Neural crest cell (in vitro differentiated cells): ENCODE data around the gene CCND1. TPM values are rescaled to one million over a fixed set of nuclear protein-coding genes. Genes with fewer than 3 reads are reported as not detected.
"Not testable (repeated sequence)": the region's sequence is repeated elsewhere in the genome, so short reads cannot be mapped to it uniquely, and the experiment has no call there.

ENCODE experiments used
- DNase-seq: peaks from one replicate; pipeline ENCODE4 v3.0.0; 2021; ENCODE audit warnings: low read depth, mixed read lengths, low spot score
- H3K27ac Mint-ChIP-seq: one replicate; pipeline ENCODE4 v1.8.0; 2021; ENCODE audit warnings: mild to moderate bottlenecking, mixed read lengths; ENCODE audit not compliant: unreplicated experiment
- H3K27me3 Mint-ChIP-seq: 2 replicates; pipeline ENCODE4 v1.8.0; 2021; ENCODE audit warnings: low read depth, mild to moderate bottlenecking, mixed read lengths
- H3K36me3 Mint-ChIP-seq: 2 replicates; pipeline ENCODE4 v1.8.0; 2021; ENCODE audit warnings: low read depth, mild to moderate bottlenecking, mixed read lengths
- H3K4me1 Mint-ChIP-seq: 2 replicates; pipeline ENCODE4 v1.8.0; 2021; ENCODE audit warnings: mixed read lengths
- H3K4me3 Mint-ChIP-seq: one replicate; pipeline ENCODE4 v1.8.0; 2021; ENCODE audit warnings: mild to moderate bottlenecking, mixed read lengths
- H3K9me3 Mint-ChIP-seq: 2 replicates; pipeline ENCODE4 v1.8.0; 2021; ENCODE audit warnings: mixed read lengths
- CTCF ChIP-seq: fragments of 200-600 bp; sonication (generic); conservative IDR thresholded peaks from 2 replicates; pipeline ENCODE4 v1.5.0; 2021; ENCODE audit warnings: antibody characterized with exemption, mild to moderate bottlenecking
- total RNA-seq: library from RNA; stranded (reverse); gene quantifications from 2 replicates; pipeline ENCODE4 v1.2.1, GENCODE V29; 2021

CCND1 gene
- total RNA-seq, 1 donor from 2014 or later: 350 TPM

- Mint-ChIP-seq H3K4me3 (no peak overlapping the region), H3K4me1 (peaks cover 5% of the 10 kb centered on the region), H3K27me3 (peaks cover 19% of the 10 kb centered on the region), H3K36me3 (no peaks in the 10 kb centered on the region), H3K27ac (no peak overlapping the region), H3K9me3 (peaks cover 3% of the 10 kb centered on the region)
- DNase-seq: no peak
- no peak for TF ChIP-seq CTCF
Observed at GRCh38 chr11:69684651-69685050, 43.7 kb downstream of the CCND1 start.

- no peak overlapping the region for H3K27ac Mint-ChIP-seq
- H3K4me1 Mint-ChIP-seq: peaks cover 5% of the 10 kb centered on the region
- TF ChIP-seq CTCF: no peak
- no peak for DNase-seq
- no peaks in the 10 kb centered on the region for H3K36me3 Mint-ChIP-seq
- H3K27me3 Mint-ChIP-seq: peaks cover 24% of the 10 kb centered on the region
- H3K9me3 Mint-ChIP-seq: peaks cover 3% of the 10 kb centered on the region
- no peak overlapping the region for H3K4me3 Mint-ChIP-seq
Observed at GRCh38 chr11:69685348-69685747, 44.4 kb downstream of the CCND1 start.

- no peaks in the 10 kb centered on the region for H3K36me3 Mint-ChIP-seq
- no peak for TF ChIP-seq CTCF
- H3K4me3 Mint-ChIP-seq: no peak overlapping the region
- no peak for DNase-seq
- H3K27ac Mint-ChIP-seq: no peak overlapping the region
- peaks cover 3% of the 10 kb centered on the region for H3K9me3 Mint-ChIP-seq
- peaks cover 5% of the 10 kb centered on the region for H3K4me1 Mint-ChIP-seq
- peaks cover 30% of the 10 kb centered on the region for H3K27me3 Mint-ChIP-seq
Observed at GRCh38 chr11:69686452-69686851, 45.5 kb downstream of the CCND1 start.

- H3K36me3 Mint-ChIP-seq: no peaks in the 10 kb centered on the region
- no peak overlapping the region for H3K4me3 Mint-ChIP-seq
- DNase-seq: no peak
- H3K4me1 Mint-ChIP-seq: peaks cover 5% of the 10 kb centered on the region
- H3K27me3 Mint-ChIP-seq: peaks cover 33% of the 10 kb centered on the region
- peaks cover 3% of the 10 kb centered on the region for H3K9me3 Mint-ChIP-seq
- no peak for TF ChIP-seq CTCF
- no peak overlapping the region for H3K27ac Mint-ChIP-seq
Observed at GRCh38 chr11:69686856-69687255, 45.9 kb downstream of the CCND1 start.

- H3K27ac Mint-ChIP-seq, H3K9me3 Mint-ChIP-seq: not testable (repeated sequence)
Observed at GRCh38 chr11:69687969-69688771, 47.2 kb downstream of the CCND1 start.

More at GRCh38 chr11:69687969-69688771, 47.2 kb downstream of the CCND1 start:
- H3K4me3 Mint-ChIP-seq, H3K36me3 Mint-ChIP-seq, H3K4me1 Mint-ChIP-seq, DNase-seq: not testable (repeated sequence)
- peaks cover 39% of the 10 kb centered on the region for H3K27me3 Mint-ChIP-seq
